IMR-90 (cell line): ENCODE results near the gene ASCL5. TPM values are rescaled to one million over a fixed set of nuclear protein-coding genes. Genes with fewer than 3 reads are reported as not detected.

ENCODE experiments used
- ATAC-seq: fragments of 200-7000 bp; cut with Tn5 transposase; 2 replicates; pipeline ENCODE4 v1.9.1; 2020; ENCODE audit warnings: low read depth, mild to moderate bottlenecking, moderate library complexity
- BruUV-seq: library from RNA; stranded (reverse); fragments of 400-500 nt; replicated peaks from 2 replicates; lab custom pipeline; 2021; lab: Mats Ljungman, UMichigan
- CTCF ChIA-PET: fragments of 300-600 bp; formaldehyde crosslinking; extraction: SDS; loops from one replicate; lab custom pipeline; 2021; ENCODE audit warnings: antibody characterized with exemption; lab: Yijun Ruan, JAX
- POLR2A ChIA-PET: fragments of 300-600 bp; sonication (Branson Sonifier 250); formaldehyde crosslinking; loops from one replicate; lab custom pipeline; 2022; ENCODE audit warnings: antibody characterized with exemption; ENCODE audit not compliant: unreplicated experiment; lab: Charles Lee
- DNase-seq: peaks from one replicate; pipeline ENCODE4 v3.0.0; 2013
- H2AFZ ChIP-seq: replicated peaks from 2 replicates; pipeline ENCODE3; 2013; ENCODE audit warnings: low read length, mild to moderate bottlenecking; ENCODE audit not compliant: poor library complexity
- H2AK5ac ChIP-seq: 2 replicates; pipeline ENCODE4 v1.6.1; 2013; ENCODE audit warnings: low read depth, low read length, inconsistent platforms
- H2AK9ac ChIP-seq: replicated peaks from 2 replicates; pipeline ENCODE3; 2013; ENCODE audit warnings: mild to moderate bottlenecking, low read depth, low read length, moderate library complexity; ENCODE audit not compliant: poor library complexity
- H2BK120ac ChIP-seq: 2 replicates; pipeline ENCODE4 v1.6.1; 2013; ENCODE audit warnings: low read depth, low read length, inconsistent platforms
- H2BK15ac ChIP-seq: 3 replicates; pipeline ENCODE4 v1.6.1; 2013; ENCODE audit warnings: low read depth, low read length, inconsistent platforms
- H2BK20ac ChIP-seq: 2 replicates; pipeline ENCODE4 v1.6.1; 2013; ENCODE audit warnings: low read depth, mild to moderate bottlenecking, inconsistent platforms, low read length, moderate library complexity
- H2BK5ac ChIP-seq: 2 replicates; pipeline ENCODE4 v1.6.1; 2013; ENCODE audit warnings: mild to moderate bottlenecking, low read depth, low read length, inconsistent platforms; ENCODE audit not compliant: poor library complexity, severe bottlenecking
- H3K14ac ChIP-seq: replicated peaks from 2 replicates; pipeline ENCODE4 v1.6.1; 2013; ENCODE audit warnings: low read depth, low read length, inconsistent platforms
- H3K18ac ChIP-seq: 2 replicates; pipeline ENCODE4 v1.6.1; 2013; ENCODE audit warnings: low read depth, low read length, control low read depth
- H3K23ac ChIP-seq: 2 replicates; pipeline ENCODE4 v1.6.1; 2013; ENCODE audit warnings: low read depth, low read length, inconsistent platforms
- H3K27ac ChIP-seq: 2 replicates; pipeline ENCODE4 v1.5.1; 2013; ENCODE audit warnings: mild to moderate bottlenecking, control low read depth, low read length; ENCODE audit not compliant: insufficient read depth
- H3K27me3 ChIP-seq: 2 replicates; pipeline ENCODE4 v1.6.1; 2013; ENCODE audit warnings: low read length; ENCODE audit not compliant: control insufficient read depth, insufficient read depth
- H3K36me3 ChIP-seq: 2 replicates; pipeline ENCODE4 v1.6.1; 2013; ENCODE audit warnings: low read length, mixed read lengths; ENCODE audit not compliant: control insufficient read depth, insufficient read depth
- H3K4ac ChIP-seq: 2 replicates; pipeline ENCODE4 v1.6.1; 2013; ENCODE audit warnings: low read depth, low read length, inconsistent platforms
- H3K4me1 ChIP-seq: 2 replicates; pipeline ENCODE4 v1.6.1; 2013; ENCODE audit warnings: low read length, mixed read lengths; ENCODE audit not compliant: control insufficient read depth, insufficient read depth
- H3K4me2 ChIP-seq: 2 replicates; pipeline ENCODE4 v1.6.1; 2013; ENCODE audit warnings: low read depth, mild to moderate bottlenecking, control low read depth, low read length, moderate library complexity
- H3K4me3 ChIP-seq: 2 replicates; pipeline ENCODE4 v1.5.1; 2013; ENCODE audit warnings: low read depth, mild to moderate bottlenecking, control low read depth, low read length, moderate library complexity; ENCODE audit not compliant: insufficient read depth
- H3K56ac ChIP-seq: 2 replicates; pipeline ENCODE4 v1.6.1; 2013; ENCODE audit warnings: low read length, inconsistent platforms; ENCODE audit not compliant: insufficient read depth; ENCODE audit errors: extremely low read depth
- H3K79me1 ChIP-seq, 2 experiments: 2 replicates each; pipeline ENCODE4 v1.6.1; 2013; ENCODE audit warnings: low read length in 2 of 2, inconsistent platforms in 1 of 2, low read depth in 1 of 2
- H3K9ac ChIP-seq: 2 replicates; pipeline ENCODE4 v1.6.1; 2013; ENCODE audit warnings: low read depth, low read length, control low read depth
- H3K9me1 ChIP-seq: 2 replicates; pipeline ENCODE4 v1.6.1; 2013; ENCODE audit warnings: low read length, inconsistent platforms; ENCODE audit not compliant: insufficient read depth
- H3K9me3 ChIP-seq: 2 replicates; pipeline ENCODE4 v1.6.1; 2013; ENCODE audit warnings: low read length; ENCODE audit not compliant: control insufficient read depth, insufficient read depth
- H4K20me1 ChIP-seq: 2 replicates; pipeline ENCODE4 v1.6.1; 2013; ENCODE audit warnings: low read length, inconsistent platforms; ENCODE audit not compliant: insufficient read depth
- H4K5ac ChIP-seq: 2 replicates; pipeline ENCODE4 v1.6.1; 2013; ENCODE audit warnings: mild to moderate bottlenecking, low read depth, low read length, control low read depth
- H4K8ac ChIP-seq, 2 experiments: 2 replicates each; pipeline ENCODE4 v1.6.1; 2013; ENCODE audit warnings: low read depth in 2 of 2, low read length in 2 of 2, control low read depth in 1 of 2, inconsistent platforms in 1 of 2
- H4K91ac ChIP-seq: 2 replicates; pipeline ENCODE4 v1.6.1; 2013; ENCODE audit warnings: low read depth, low read length, inconsistent platforms; ENCODE audit not compliant: insufficient read depth
- FOS ChIP-seq: fragments of 150-350 bp; IDR thresholded peaks from 2 replicates; pipeline ENCODE4 v1.6.1; 2016; ENCODE audit warnings: low read depth, low read length
- NFE2L2 ChIP-seq: fragments of 150-350 bp; IDR thresholded peaks from 2 replicates; pipeline ENCODE4 v1.6.1; 2016; ENCODE audit warnings: low read depth, mild to moderate bottlenecking, low read length
- POLR2A ChIP-seq: IDR thresholded peaks from 2 replicates; pipeline ENCODE4 v1.6.1; 2012; ENCODE audit warnings: mild to moderate bottlenecking, low read depth, low read length
- RCOR1 ChIP-seq: IDR thresholded peaks from 2 replicates; pipeline ENCODE4 v1.6.1; 2012; ENCODE audit warnings: mild to moderate bottlenecking, low read length, improper control_type of control experiment; ENCODE audit not compliant: insufficient replicate concordance
- RFX5 ChIP-seq: IDR thresholded peaks from 2 replicates; pipeline ENCODE4 v1.8.0; 2012; ENCODE audit warnings: low read depth, mild to moderate bottlenecking, low read length, moderate library complexity
- SMC3 ChIP-seq: fragments of 150-350 bp; IDR thresholded peaks from 2 replicates; pipeline ENCODE4 v1.6.1; 2016; ENCODE audit warnings: low read depth, mild to moderate bottlenecking, antibody characterized with exemption, low read length, moderate library complexity
- WGBS, 2 experiments: methylation state at CpG; one replicate each; pipeline versions ENCODE4 v1.1.5 to v1.1.7; 2013; ENCODE audit warnings: missing lambda C conversion rate in 2 of 2; ENCODE audit not compliant: insufficient read length in 1 of 2; ENCODE audit errors: extremely low coverage in 2 of 2; 5-methylcytosine and 5-hydroxymethylcytosine counted together
- dilution Hi-C: fragments of 300-500 bp; cut with HindIII; formaldehyde crosslinking; loops from one replicate; pipeline ENCODE4 v1.14.3; 2018; ENCODE audit warnings: low sequenced_read_pairs; ENCODE audit not compliant: unreplicated experiment
- in situ Hi-C: fragments of 300-500 bp; cut with MboI; formaldehyde crosslinking; loops from 3 replicates; pipeline ENCODE4 v1.14.3; 2019; ENCODE audit warnings: low sequenced_read_pairs, inconsistent platforms, mixed read lengths
- intact Hi-C: fragments of 100-400 bp; cut with micrococcal nuclease; formaldehyde crosslinking; loops from 2 replicates; pipeline ENCODE4 v1.10.0; 2022
- polyA plus RNA-seq, 3 experiments: library from polyadenylated mRNA; depleted of rRNA; stranded (reverse); fragments of >200 nt; gene quantifications; 2 replicates each; pipeline ENCODE4 v1.2.3, GENCODE V29; 2012; ENCODE audit warnings: low replicate concordance in 1 of 3
- total RNA-seq: library from RNA; depleted of rRNA; stranded (reverse); fragments of >200 nt; gene quantifications from 2 replicates; pipeline ENCODE4 v1.2.3, GENCODE V29; 2012
- TF ChIP-seq, protein P1 (sequence below): fragments of 150-350 bp; IDR thresholded peaks from 2 replicates; pipeline ENCODE4 v1.6.1; 2017; ENCODE audit warnings: mild to moderate bottlenecking, antibody characterized with exemption, low read length, low read depth
- TF ChIP-seq, protein P2 (sequence below): fragments of 150-350 bp; IDR thresholded peaks from 2 replicates; pipeline ENCODE4 v1.6.1; 2016; ENCODE audit warnings: low read depth, mild to moderate bottlenecking, low read length, moderate library complexity, borderline replicate concordance

ASCL5 gene
- total and polyA plus RNA-seq, 2 of the 4 experiments (the other 2 are of a cell fraction) = not detected

DNA sequence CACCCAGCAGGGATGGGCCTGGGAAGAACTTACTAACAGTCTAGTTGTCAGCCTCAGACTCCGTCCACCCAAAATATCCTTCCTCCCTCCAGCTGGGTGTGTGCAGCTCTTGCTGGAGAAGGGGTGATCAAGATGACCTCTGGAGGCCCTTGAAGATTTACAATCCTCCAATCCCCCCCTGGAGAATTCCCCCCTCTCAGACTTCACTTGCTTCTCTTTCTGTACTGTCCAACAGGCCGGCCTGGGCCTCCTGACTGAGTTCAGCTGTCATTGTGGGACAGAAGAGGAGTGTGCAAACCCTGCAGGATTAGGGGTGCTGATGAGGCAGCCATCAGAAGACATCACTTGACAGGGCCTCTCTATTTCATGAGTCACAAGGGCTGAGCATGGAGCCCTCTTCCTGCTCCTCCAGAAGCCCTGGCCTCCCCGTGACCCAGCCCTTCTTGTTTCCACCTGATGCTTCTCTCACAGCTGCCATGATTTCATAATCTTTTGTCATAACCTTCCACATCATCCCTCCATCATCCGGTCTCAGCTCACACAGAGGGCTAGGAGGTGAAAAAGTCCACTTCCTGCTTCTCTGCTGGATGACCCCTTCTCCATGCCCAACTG, 46.1 kb upstream of the ASCL5 start:
- ATAC-seq (no peak), DNase-seq (peak; percentile 54)
- Histone ChIP-seq H4K20me1 (no peaks in the 10 kb centered on the region), H3K4me1 (0 out of 2 replicates have a peak, but pooled peaks cover 2% of the 10 kb centered on the region), H3K9me3 (no peaks in the 10 kb centered on the region), H4K5ac (no peak overlapping the region), H4K8ac (no peak overlapping the region), H3K4ac (no peak overlapping the region), H3K14ac (no peak overlapping the region), H3K9me1 (peaks cover 3% of the 10 kb centered on the region), H3K56ac (no peak overlapping the region), H3K36me3 (no peaks in the 10 kb centered on the region), H2AK9ac (no peak overlapping the region), H3K18ac (no peak overlapping the region), H2AFZ (peak overlapping the region; percentile 17), H3K23ac (no peak overlapping the region), H2BK120ac (no peak overlapping the region), H3K4me3 (no peak overlapping the region), H4K91ac (no peak overlapping the region), H3K27me3 (peaks cover 4% of the 10 kb centered on the region), H2AK5ac (no peak overlapping the region), H2BK5ac (no peak overlapping the region), H2BK20ac (no peak overlapping the region), H3K27ac (no peak overlapping the region), H3K9ac (no peak overlapping the region), H2BK15ac (no peak overlapping the region), H3K79me1 (no peaks in the 10 kb centered on the region), H3K4me2 (no peak overlapping the region)
- ChIA-PET POLR2A (no interaction called here), CTCF (no interaction called here)
- intact Hi-C loops = no loop called here
- no TSS peak for BruUV-seq
- WGBS, 2 experiments = no CpG with 5 or more reads among the region's 4 CpGs
- in situ Hi-C loops = no loop called here
- dilution Hi-C loops = no loop called here
- TF ChIP-seq SMC3 (no peak), RFX5 (no peak), POLR2A (no peak), RCOR1 (no peak), FOS (no peak), NFE2L2 (no peak)
- TF ChIP-seq, protein P1, sequence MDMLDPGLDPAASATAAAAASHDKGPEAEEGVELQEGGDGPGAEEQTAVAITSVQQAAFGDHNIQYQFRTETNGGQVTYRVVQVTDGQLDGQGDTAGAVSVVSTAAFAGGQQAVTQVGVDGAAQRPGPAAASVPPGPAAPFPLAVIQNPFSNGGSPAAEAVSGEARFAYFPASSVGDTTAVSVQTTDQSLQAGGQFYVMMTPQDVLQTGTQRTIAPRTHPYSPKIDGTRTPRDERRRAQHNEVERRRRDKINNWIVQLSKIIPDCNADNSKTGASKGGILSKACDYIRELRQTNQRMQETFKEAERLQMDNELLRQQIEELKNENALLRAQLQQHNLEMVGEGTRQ = no peak
- TF ChIP-seq, protein P2, sequence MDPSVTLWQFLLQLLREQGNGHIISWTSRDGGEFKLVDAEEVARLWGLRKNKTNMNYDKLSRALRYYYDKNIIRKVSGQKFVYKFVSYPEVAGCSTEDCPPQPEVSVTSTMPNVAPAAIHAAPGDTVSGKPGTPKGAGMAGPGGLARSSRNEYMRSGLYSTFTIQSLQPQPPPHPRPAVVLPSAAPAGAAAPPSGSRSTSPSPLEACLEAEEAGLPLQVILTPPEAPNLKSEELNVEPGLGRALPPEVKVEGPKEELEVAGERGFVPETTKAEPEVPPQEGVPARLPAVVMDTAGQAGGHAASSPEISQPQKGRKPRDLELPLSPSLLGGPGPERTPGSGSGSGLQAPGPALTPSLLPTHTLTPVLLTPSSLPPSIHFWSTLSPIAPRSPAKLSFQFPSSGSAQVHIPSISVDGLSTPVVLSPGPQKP = no peak
